IMR-90 (cell line): ENCODE measurements around the gene METTL17. TPM values are rescaled to one million over a fixed set of nuclear protein-coding genes. Genes with fewer than 3 reads are reported as not detected.
A peak's percentile ranks its signal among the peaks of the same experiment; 100 is the strongest.

ENCODE experiments used
- ATAC-seq: fragments of 200-7000 bp; cut with Tn5 transposase; 2 replicates; pipeline ENCODE4 v1.9.1; 2020; ENCODE audit warnings: low read depth, mild to moderate bottlenecking, moderate library complexity
- BruUV-seq: library from RNA; stranded (reverse); fragments of 400-500 nt; replicated peaks from 2 replicates; lab custom pipeline; 2021; lab: Mats Ljungman, UMichigan
- CTCF ChIA-PET: fragments of 300-600 bp; formaldehyde crosslinking; extraction: SDS; loops from one replicate; lab custom pipeline; 2021; ENCODE audit warnings: antibody characterized with exemption; lab: Yijun Ruan, JAX
- POLR2A ChIA-PET: fragments of 300-600 bp; sonication (Branson Sonifier 250); formaldehyde crosslinking; loops from one replicate; lab custom pipeline; 2022; ENCODE audit warnings: antibody characterized with exemption; ENCODE audit not compliant: unreplicated experiment; lab: Charles Lee
- DNase-seq: peaks from one replicate; pipeline ENCODE4 v3.0.0; 2013
- H2AFZ ChIP-seq: replicated peaks from 2 replicates; pipeline ENCODE3; 2013; ENCODE audit warnings: low read length, mild to moderate bottlenecking; ENCODE audit not compliant: poor library complexity
- H2AK5ac ChIP-seq: 2 replicates; pipeline ENCODE4 v1.6.1; 2013; ENCODE audit warnings: low read depth, low read length, inconsistent platforms
- H2AK9ac ChIP-seq: replicated peaks from 2 replicates; pipeline ENCODE3; 2013; ENCODE audit warnings: mild to moderate bottlenecking, low read depth, low read length, moderate library complexity; ENCODE audit not compliant: poor library complexity
- H2BK120ac ChIP-seq: 2 replicates; pipeline ENCODE4 v1.6.1; 2013; ENCODE audit warnings: low read depth, low read length, inconsistent platforms
- H2BK15ac ChIP-seq: 3 replicates; pipeline ENCODE4 v1.6.1; 2013; ENCODE audit warnings: low read depth, low read length, inconsistent platforms
- H2BK20ac ChIP-seq: 2 replicates; pipeline ENCODE4 v1.6.1; 2013; ENCODE audit warnings: low read depth, mild to moderate bottlenecking, inconsistent platforms, low read length, moderate library complexity
- H2BK5ac ChIP-seq: 2 replicates; pipeline ENCODE4 v1.6.1; 2013; ENCODE audit warnings: mild to moderate bottlenecking, low read depth, low read length, inconsistent platforms; ENCODE audit not compliant: poor library complexity, severe bottlenecking
- H3K14ac ChIP-seq: replicated peaks from 2 replicates; pipeline ENCODE4 v1.6.1; 2013; ENCODE audit warnings: low read depth, low read length, inconsistent platforms
- H3K18ac ChIP-seq: 2 replicates; pipeline ENCODE4 v1.6.1; 2013; ENCODE audit warnings: low read depth, low read length, control low read depth
- H3K23ac ChIP-seq: 2 replicates; pipeline ENCODE4 v1.6.1; 2013; ENCODE audit warnings: low read depth, low read length, inconsistent platforms
- H3K27ac ChIP-seq: 2 replicates; pipeline ENCODE4 v1.5.1; 2013; ENCODE audit warnings: mild to moderate bottlenecking, control low read depth, low read length; ENCODE audit not compliant: insufficient read depth
- H3K27me3 ChIP-seq: 2 replicates; pipeline ENCODE4 v1.6.1; 2013; ENCODE audit warnings: low read length; ENCODE audit not compliant: control insufficient read depth, insufficient read depth
- H3K36me3 ChIP-seq: 2 replicates; pipeline ENCODE4 v1.6.1; 2013; ENCODE audit warnings: low read length, mixed read lengths; ENCODE audit not compliant: control insufficient read depth, insufficient read depth
- H3K4ac ChIP-seq: 2 replicates; pipeline ENCODE4 v1.6.1; 2013; ENCODE audit warnings: low read depth, low read length, inconsistent platforms
- H3K4me1 ChIP-seq: 2 replicates; pipeline ENCODE4 v1.6.1; 2013; ENCODE audit warnings: low read length, mixed read lengths; ENCODE audit not compliant: control insufficient read depth, insufficient read depth
- H3K4me2 ChIP-seq: 2 replicates; pipeline ENCODE4 v1.6.1; 2013; ENCODE audit warnings: low read depth, mild to moderate bottlenecking, control low read depth, low read length, moderate library complexity
- H3K4me3 ChIP-seq: 2 replicates; pipeline ENCODE4 v1.5.1; 2013; ENCODE audit warnings: low read depth, mild to moderate bottlenecking, control low read depth, low read length, moderate library complexity; ENCODE audit not compliant: insufficient read depth
- H3K56ac ChIP-seq: 2 replicates; pipeline ENCODE4 v1.6.1; 2013; ENCODE audit warnings: low read length, inconsistent platforms; ENCODE audit not compliant: insufficient read depth; ENCODE audit errors: extremely low read depth
- H3K79me1 ChIP-seq, 2 experiments: 2 replicates each; pipeline ENCODE4 v1.6.1; 2013; ENCODE audit warnings: low read length in 2 of 2, inconsistent platforms in 1 of 2, low read depth in 1 of 2
- H3K9ac ChIP-seq: 2 replicates; pipeline ENCODE4 v1.6.1; 2013; ENCODE audit warnings: low read depth, low read length, control low read depth
- H3K9me1 ChIP-seq: 2 replicates; pipeline ENCODE4 v1.6.1; 2013; ENCODE audit warnings: low read length, inconsistent platforms; ENCODE audit not compliant: insufficient read depth
- H3K9me3 ChIP-seq: 2 replicates; pipeline ENCODE4 v1.6.1; 2013; ENCODE audit warnings: low read length; ENCODE audit not compliant: control insufficient read depth, insufficient read depth
- H4K20me1 ChIP-seq: 2 replicates; pipeline ENCODE4 v1.6.1; 2013; ENCODE audit warnings: low read length, inconsistent platforms; ENCODE audit not compliant: insufficient read depth
- H4K5ac ChIP-seq: 2 replicates; pipeline ENCODE4 v1.6.1; 2013; ENCODE audit warnings: mild to moderate bottlenecking, low read depth, low read length, control low read depth
- H4K8ac ChIP-seq, 2 experiments: 2 replicates each; pipeline ENCODE4 v1.6.1; 2013; ENCODE audit warnings: low read depth in 2 of 2, low read length in 2 of 2, control low read depth in 1 of 2, inconsistent platforms in 1 of 2
- H4K91ac ChIP-seq: 2 replicates; pipeline ENCODE4 v1.6.1; 2013; ENCODE audit warnings: low read depth, low read length, inconsistent platforms; ENCODE audit not compliant: insufficient read depth
- BHLHE40 ChIP-seq: fragments of 150-350 bp; IDR thresholded peaks from 2 replicates; pipeline ENCODE4 v1.6.1; 2016; ENCODE audit warnings: mild to moderate bottlenecking, low read depth, low read length
- CEBPB ChIP-seq: IDR thresholded peaks from 2 replicates; pipeline ENCODE4 v1.6.1; 2012; ENCODE audit warnings: low read depth, low read length, improper control_type of control experiment
- CHD1 ChIP-seq: IDR thresholded peaks from 2 replicates; pipeline ENCODE4 v1.6.1; 2012; ENCODE audit warnings: low read depth, low read length, improper control_type of control experiment
- FOS ChIP-seq: fragments of 150-350 bp; IDR thresholded peaks from 2 replicates; pipeline ENCODE4 v1.6.1; 2016; ENCODE audit warnings: low read depth, low read length
- MAFK ChIP-seq: IDR thresholded peaks from 2 replicates; pipeline ENCODE4 v1.6.1; 2012; ENCODE audit warnings: low read depth, low read length, improper control_type of control experiment
- MAZ ChIP-seq: IDR thresholded peaks from 2 replicates; pipeline ENCODE4 v1.6.1; 2012; ENCODE audit warnings: low read depth, mild to moderate bottlenecking, low read length, improper control_type of control experiment, moderate library complexity, borderline replicate concordance
- MXI1 ChIP-seq: IDR thresholded peaks from 2 replicates; pipeline ENCODE4 v1.6.1; 2012; ENCODE audit warnings: low read depth, mild to moderate bottlenecking, low read length, moderate library complexity, borderline replicate concordance
- NFE2L2 ChIP-seq: fragments of 150-350 bp; IDR thresholded peaks from 2 replicates; pipeline ENCODE4 v1.6.1; 2016; ENCODE audit warnings: low read depth, mild to moderate bottlenecking, low read length
- POLR2A ChIP-seq: IDR thresholded peaks from 2 replicates; pipeline ENCODE4 v1.6.1; 2012; ENCODE audit warnings: mild to moderate bottlenecking, low read depth, low read length
- RAD21 ChIP-seq: IDR thresholded peaks from 2 replicates; pipeline ENCODE4 v1.6.1; 2012; ENCODE audit warnings: low read length, improper control_type of control experiment
- RCOR1 ChIP-seq: IDR thresholded peaks from 2 replicates; pipeline ENCODE4 v1.6.1; 2012; ENCODE audit warnings: mild to moderate bottlenecking, low read length, improper control_type of control experiment; ENCODE audit not compliant: insufficient replicate concordance
- RFX5 ChIP-seq: IDR thresholded peaks from 2 replicates; pipeline ENCODE4 v1.8.0; 2012; ENCODE audit warnings: low read depth, mild to moderate bottlenecking, low read length, moderate library complexity
- SMC3 ChIP-seq: fragments of 150-350 bp; IDR thresholded peaks from 2 replicates; pipeline ENCODE4 v1.6.1; 2016; ENCODE audit warnings: low read depth, mild to moderate bottlenecking, antibody characterized with exemption, low read length, moderate library complexity
- WGBS, 2 experiments: methylation state at CpG; one replicate each; pipeline versions ENCODE4 v1.1.5 to v1.1.7; 2013; ENCODE audit warnings: missing lambda C conversion rate in 2 of 2; ENCODE audit not compliant: insufficient read length in 1 of 2; ENCODE audit errors: extremely low coverage in 2 of 2; 5-methylcytosine and 5-hydroxymethylcytosine counted together
- dilution Hi-C: fragments of 300-500 bp; cut with HindIII; formaldehyde crosslinking; loops from one replicate; pipeline ENCODE4 v1.14.3; 2018; ENCODE audit warnings: low sequenced_read_pairs; ENCODE audit not compliant: unreplicated experiment
- in situ Hi-C: fragments of 300-500 bp; cut with MboI; formaldehyde crosslinking; loops from 3 replicates; pipeline ENCODE4 v1.14.3; 2019; ENCODE audit warnings: low sequenced_read_pairs, inconsistent platforms, mixed read lengths
- intact Hi-C: fragments of 100-400 bp; cut with micrococcal nuclease; formaldehyde crosslinking; loops from 2 replicates; pipeline ENCODE4 v1.10.0; 2022
- polyA plus RNA-seq, 3 experiments: library from polyadenylated mRNA; depleted of rRNA; stranded (reverse); fragments of >200 nt; gene quantifications; 2 replicates each; pipeline ENCODE4 v1.2.3, GENCODE V29; 2012; ENCODE audit warnings: low replicate concordance in 1 of 3
- total RNA-seq: library from RNA; depleted of rRNA; stranded (reverse); fragments of >200 nt; gene quantifications from 2 replicates; pipeline ENCODE4 v1.2.3, GENCODE V29; 2012
- TF ChIP-seq, protein P1 (sequence below): conservative IDR thresholded peaks from 2 replicates; pipeline ENCODE4 v1.5.1; 2012; ENCODE audit warnings: mild to moderate bottlenecking, low read depth, low read length, improper control_type of control experiment
- TF ChIP-seq, protein P2 (sequence below): fragments of 150-350 bp; IDR thresholded peaks from 2 replicates; pipeline ENCODE4 v1.6.1; 2017; ENCODE audit warnings: mild to moderate bottlenecking, antibody characterized with exemption, low read length, low read depth
- TF ChIP-seq, protein P3 (sequence below): fragments of 150-350 bp; IDR thresholded peaks from 2 replicates; pipeline ENCODE4 v1.6.1; 2016; ENCODE audit warnings: low read depth, mild to moderate bottlenecking, low read length, moderate library complexity, borderline replicate concordance

The METTL17 gene
- total and polyA plus RNA-seq, 2 of the 4 experiments (the other 2 are of a cell fraction), result 32.8 to 69.7 TPM

DNA sequence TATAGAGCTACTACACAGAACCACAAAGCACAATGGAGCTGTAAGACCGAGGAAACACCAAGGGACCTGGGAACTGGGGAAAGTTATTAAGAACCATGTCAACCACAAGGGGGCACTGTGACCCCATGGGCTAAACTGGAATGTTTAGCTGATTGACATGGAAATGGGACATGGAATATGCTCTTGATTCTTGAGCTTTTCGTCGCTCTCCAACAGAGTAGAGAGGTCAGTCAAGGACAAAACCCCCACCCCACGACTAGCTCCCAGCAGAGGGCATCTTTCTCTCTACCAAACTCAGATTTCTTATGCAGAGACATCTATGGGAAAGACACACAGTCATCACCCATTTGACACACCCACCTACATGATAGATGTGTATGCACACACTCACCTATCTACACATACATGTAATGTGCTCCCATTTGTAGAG, 25.0 kb downstream of the METTL17 start:
- ATAC-seq (peak; percentile 90), DNase-seq (peak; percentile 83)
- Histone ChIP-seq H2BK5ac (no peak overlapping the region), H3K4me1 (no peaks in the 10 kb centered on the region), H2BK15ac (no peak overlapping the region), H2BK20ac (no peak overlapping the region), H3K9me1 (no peaks in the 10 kb centered on the region), H2AK5ac (no peak overlapping the region), H3K9ac (no peak overlapping the region), H4K20me1 (no peaks in the 10 kb centered on the region), H3K79me1 (no peaks in the 10 kb centered on the region), H3K27ac (no peak overlapping the region), H3K18ac (no peak overlapping the region), H4K91ac (no peak overlapping the region), H2BK120ac (no peak overlapping the region), H3K4me3 (no peak overlapping the region), H3K14ac (no peak overlapping the region), H4K5ac (no peak overlapping the region), H3K9me3 (no peaks in the 10 kb centered on the region), H2AK9ac (no peak overlapping the region), H3K4me2 (no peak overlapping the region), H3K27me3 (peaks cover 23% of the 10 kb centered on the region), H4K8ac (no peak overlapping the region), H3K4ac (no peak overlapping the region), H3K23ac (no peak overlapping the region), H3K56ac (no peak overlapping the region), H3K36me3 (no peaks in the 10 kb centered on the region), H2AFZ (no peak overlapping the region)
- dilution Hi-C loops, result no loop called here
- intact Hi-C loops, result loop anchor here (1.0 kb wide), 4 partner anchors 26 to 90 kb away; no protein-coding TSS in a partner anchor
- WGBS, 2 experiments, result 0% methylated on average over 1 of the region's 4 CpGs; no CpG with 5 or more reads in 1 of the 2 experiments
- ChIA-PET CTCF (interaction anchor here (0.5 to 3.0 kb wide), 30 partner anchors 9 to 590 kb away, joined by 3 to 44 read pairs (median 4); partner anchors contain the start of genes NDRG2, SLC39A2 and TMEM253), POLR2A (no interaction called here)
- BruUV-seq, result no TSS peak
- TF ChIP-seq MAZ (no peak), RAD21 (peak; percentile 96), SMC3 (peak; percentile 95), CHD1 (no peak), MXI1 (no peak), POLR2A (no peak), RCOR1 (no peak), MAFK (no peak), CEBPB (no peak), FOS (no peak), BHLHE40 (no peak), NFE2L2 (no peak), RFX5 (no peak)
- TF ChIP-seq, protein P1, sequence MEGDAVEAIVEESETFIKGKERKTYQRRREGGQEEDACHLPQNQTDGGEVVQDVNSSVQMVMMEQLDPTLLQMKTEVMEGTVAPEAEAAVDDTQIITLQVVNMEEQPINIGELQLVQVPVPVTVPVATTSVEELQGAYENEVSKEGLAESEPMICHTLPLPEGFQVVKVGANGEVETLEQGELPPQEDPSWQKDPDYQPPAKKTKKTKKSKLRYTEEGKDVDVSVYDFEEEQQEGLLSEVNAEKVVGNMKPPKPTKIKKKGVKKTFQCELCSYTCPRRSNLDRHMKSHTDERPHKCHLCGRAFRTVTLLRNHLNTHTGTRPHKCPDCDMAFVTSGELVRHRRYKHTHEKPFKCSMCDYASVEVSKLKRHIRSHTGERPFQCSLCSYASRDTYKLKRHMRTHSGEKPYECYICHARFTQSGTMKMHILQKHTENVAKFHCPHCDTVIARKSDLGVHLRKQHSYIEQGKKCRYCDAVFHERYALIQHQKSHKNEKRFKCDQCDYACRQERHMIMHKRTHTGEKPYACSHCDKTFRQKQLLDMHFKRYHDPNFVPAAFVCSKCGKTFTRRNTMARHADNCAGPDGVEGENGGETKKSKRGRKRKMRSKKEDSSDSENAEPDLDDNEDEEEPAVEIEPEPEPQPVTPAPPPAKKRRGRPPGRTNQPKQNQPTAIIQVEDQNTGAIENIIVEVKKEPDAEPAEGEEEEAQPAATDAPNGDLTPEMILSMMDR, result peak; percentile 96
- TF ChIP-seq, protein P2, sequence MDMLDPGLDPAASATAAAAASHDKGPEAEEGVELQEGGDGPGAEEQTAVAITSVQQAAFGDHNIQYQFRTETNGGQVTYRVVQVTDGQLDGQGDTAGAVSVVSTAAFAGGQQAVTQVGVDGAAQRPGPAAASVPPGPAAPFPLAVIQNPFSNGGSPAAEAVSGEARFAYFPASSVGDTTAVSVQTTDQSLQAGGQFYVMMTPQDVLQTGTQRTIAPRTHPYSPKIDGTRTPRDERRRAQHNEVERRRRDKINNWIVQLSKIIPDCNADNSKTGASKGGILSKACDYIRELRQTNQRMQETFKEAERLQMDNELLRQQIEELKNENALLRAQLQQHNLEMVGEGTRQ, result no peak
- TF ChIP-seq, protein P3, sequence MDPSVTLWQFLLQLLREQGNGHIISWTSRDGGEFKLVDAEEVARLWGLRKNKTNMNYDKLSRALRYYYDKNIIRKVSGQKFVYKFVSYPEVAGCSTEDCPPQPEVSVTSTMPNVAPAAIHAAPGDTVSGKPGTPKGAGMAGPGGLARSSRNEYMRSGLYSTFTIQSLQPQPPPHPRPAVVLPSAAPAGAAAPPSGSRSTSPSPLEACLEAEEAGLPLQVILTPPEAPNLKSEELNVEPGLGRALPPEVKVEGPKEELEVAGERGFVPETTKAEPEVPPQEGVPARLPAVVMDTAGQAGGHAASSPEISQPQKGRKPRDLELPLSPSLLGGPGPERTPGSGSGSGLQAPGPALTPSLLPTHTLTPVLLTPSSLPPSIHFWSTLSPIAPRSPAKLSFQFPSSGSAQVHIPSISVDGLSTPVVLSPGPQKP, result no peak
- in situ Hi-C loops, result loop anchor here (5.0 kb wide), 1 partner anchor 88 kb away; the partner anchor contains the start of gene TMEM253
